SU-DHL-6 (cell line): ENCODE measurements around the gene SHMT1.
"Not testable (repeated sequence)": the region's sequence is repeated elsewhere in the genome, so short reads cannot be mapped to it uniquely, and the experiment has no call there.

ENCODE experiments used
- EZH2phosphoT487 ChIP-seq: fragments of 200-600 bp; sonication (generic), shearing (Covaris generic); conservative IDR thresholded peaks from 2 replicates; pipeline ENCODE4 v1.6.1; 2018; ENCODE audit warnings: mild to moderate bottlenecking, antibody characterized with exemption, low read length, moderate library complexity, mixed read lengths
- TF ChIP-seq, protein P1 (sequence below): fragments of 200-600 bp; sonication (generic); IDR thresholded peaks from one replicate; pipeline ENCODE4 v1.5.1; 2017; ENCODE audit warnings: antibody characterized with exemption, mild to moderate bottlenecking, low read length, moderate library complexity; ENCODE audit not compliant: insufficient read depth, poor library complexity, severe bottlenecking

DNA sequence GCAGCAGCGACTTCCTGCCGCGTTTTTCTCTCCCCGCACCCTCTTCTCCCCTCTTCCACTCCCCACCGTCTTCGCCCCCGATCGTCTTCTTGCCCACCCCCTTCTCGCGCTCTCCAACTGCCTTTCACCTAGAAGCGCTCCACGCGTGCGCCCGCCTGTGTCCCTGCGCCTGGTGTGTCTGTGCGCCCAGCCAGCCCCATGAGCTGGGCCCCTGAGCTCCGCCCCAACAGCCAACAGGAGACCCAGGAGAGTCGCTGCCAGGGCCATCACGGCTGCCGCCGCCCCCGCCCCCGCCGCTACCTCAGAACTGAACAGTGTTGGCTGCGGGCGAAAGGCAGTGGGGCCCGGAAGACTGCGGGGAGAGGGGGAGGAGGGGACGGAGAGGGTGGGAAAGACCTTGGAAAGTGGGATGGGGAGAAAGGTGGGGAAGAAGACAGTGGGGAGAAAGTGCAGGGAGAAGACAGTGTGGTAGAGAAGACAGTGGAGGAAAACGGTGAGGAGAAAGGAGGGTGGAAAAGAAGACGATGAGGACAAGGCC lies 48.7 kb upstream of the SHMT1 start:
- TF ChIP-seq, protein P1, sequence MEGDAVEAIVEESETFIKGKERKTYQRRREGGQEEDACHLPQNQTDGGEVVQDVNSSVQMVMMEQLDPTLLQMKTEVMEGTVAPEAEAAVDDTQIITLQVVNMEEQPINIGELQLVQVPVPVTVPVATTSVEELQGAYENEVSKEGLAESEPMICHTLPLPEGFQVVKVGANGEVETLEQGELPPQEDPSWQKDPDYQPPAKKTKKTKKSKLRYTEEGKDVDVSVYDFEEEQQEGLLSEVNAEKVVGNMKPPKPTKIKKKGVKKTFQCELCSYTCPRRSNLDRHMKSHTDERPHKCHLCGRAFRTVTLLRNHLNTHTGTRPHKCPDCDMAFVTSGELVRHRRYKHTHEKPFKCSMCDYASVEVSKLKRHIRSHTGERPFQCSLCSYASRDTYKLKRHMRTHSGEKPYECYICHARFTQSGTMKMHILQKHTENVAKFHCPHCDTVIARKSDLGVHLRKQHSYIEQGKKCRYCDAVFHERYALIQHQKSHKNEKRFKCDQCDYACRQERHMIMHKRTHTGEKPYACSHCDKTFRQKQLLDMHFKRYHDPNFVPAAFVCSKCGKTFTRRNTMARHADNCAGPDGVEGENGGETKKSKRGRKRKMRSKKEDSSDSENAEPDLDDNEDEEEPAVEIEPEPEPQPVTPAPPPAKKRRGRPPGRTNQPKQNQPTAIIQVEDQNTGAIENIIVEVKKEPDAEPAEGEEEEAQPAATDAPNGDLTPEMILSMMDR: not testable (repeated sequence)
- TF ChIP-seq EZH2phosphoT487: not testable (repeated sequence)
